GM12872 (cell line): ENCODE data around the gene IFITM1.

Experiments
- TF ChIP-seq, protein P1 (sequence below): IDR thresholded peaks from 3 replicates; pipeline ENCODE4 v1.5.1; 2011; ENCODE audit warnings: low read depth, mild to moderate bottlenecking, low read length, moderate library complexity; ENCODE audit not compliant: insufficient read depth

IFITM1 gene

DNA sequence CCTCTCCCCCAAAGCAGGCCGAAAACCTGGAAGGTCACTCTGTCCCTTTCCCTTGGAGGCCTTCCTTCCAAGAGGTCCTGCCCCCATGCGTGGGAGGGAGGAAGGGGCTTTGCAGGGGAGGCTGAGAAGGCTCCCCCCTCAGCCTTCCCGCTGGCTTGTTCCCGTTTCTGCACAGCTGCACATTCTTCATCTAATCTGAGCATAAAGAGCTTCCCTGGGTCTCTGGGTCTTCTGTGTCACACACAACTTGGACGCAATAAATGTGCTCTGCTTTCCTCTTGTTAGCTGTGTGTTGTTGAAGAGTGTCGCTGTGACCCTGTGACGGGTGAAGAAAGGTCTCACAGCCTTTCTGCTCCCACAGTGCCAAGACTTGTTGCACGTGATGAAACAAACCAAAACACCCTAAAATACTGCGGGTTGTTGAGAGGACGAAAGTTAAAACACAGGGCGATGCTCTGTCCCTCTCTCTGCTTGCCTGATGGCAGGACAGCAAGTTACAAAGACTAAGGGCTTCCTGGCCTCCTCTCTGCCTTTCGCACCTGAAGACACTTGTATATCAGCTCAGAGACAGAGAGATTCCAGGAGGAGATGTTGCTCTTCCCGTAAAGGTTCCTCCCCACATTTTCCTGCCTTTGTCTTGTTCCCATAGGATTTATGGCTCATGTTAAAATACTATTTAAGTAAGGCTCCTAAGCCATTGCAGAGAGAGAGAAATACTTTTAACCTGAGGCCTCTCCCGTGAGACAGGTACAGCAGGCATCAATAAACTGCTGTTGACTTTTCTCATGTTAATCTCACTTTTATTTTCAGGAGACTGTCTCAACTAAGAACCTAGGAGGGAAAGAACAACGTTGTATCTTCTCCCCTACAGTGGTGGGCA lies 22.2 kb downstream of the IFITM1 start:
- TF ChIP-seq, protein P1, sequence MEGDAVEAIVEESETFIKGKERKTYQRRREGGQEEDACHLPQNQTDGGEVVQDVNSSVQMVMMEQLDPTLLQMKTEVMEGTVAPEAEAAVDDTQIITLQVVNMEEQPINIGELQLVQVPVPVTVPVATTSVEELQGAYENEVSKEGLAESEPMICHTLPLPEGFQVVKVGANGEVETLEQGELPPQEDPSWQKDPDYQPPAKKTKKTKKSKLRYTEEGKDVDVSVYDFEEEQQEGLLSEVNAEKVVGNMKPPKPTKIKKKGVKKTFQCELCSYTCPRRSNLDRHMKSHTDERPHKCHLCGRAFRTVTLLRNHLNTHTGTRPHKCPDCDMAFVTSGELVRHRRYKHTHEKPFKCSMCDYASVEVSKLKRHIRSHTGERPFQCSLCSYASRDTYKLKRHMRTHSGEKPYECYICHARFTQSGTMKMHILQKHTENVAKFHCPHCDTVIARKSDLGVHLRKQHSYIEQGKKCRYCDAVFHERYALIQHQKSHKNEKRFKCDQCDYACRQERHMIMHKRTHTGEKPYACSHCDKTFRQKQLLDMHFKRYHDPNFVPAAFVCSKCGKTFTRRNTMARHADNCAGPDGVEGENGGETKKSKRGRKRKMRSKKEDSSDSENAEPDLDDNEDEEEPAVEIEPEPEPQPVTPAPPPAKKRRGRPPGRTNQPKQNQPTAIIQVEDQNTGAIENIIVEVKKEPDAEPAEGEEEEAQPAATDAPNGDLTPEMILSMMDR = no peak

- TF ChIP-seq, protein P1 = no peak
These were observed 22.9 kb downstream of the IFITM1 start for GRCh38 chr11:336659-337198.

DNA sequence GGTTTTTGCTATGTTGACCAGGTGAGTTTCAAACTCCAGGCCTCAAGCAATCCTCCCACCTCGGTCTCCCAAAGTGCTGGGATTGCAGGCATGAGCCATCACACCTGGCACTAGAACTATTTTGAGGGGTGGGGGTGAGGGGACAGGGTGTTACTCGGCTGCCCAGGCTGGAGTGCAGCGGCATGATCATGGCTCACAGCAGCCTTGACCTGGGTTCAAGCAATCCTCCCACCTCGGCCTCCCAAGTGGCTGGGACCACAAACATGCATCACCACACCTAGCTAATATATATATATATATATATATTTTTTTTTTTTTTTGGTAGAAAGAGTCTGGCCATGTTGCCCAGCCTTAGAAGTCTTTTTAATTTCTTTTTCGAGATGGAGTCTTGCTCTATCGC lies 23.9 kb downstream of the IFITM1 start:
- TF ChIP-seq, protein P1 = no peak

- TF ChIP-seq, protein P1 = no peak
These were observed 26.1 kb downstream of the IFITM1 start for GRCh38 chr11:339963-340362.

DNA sequence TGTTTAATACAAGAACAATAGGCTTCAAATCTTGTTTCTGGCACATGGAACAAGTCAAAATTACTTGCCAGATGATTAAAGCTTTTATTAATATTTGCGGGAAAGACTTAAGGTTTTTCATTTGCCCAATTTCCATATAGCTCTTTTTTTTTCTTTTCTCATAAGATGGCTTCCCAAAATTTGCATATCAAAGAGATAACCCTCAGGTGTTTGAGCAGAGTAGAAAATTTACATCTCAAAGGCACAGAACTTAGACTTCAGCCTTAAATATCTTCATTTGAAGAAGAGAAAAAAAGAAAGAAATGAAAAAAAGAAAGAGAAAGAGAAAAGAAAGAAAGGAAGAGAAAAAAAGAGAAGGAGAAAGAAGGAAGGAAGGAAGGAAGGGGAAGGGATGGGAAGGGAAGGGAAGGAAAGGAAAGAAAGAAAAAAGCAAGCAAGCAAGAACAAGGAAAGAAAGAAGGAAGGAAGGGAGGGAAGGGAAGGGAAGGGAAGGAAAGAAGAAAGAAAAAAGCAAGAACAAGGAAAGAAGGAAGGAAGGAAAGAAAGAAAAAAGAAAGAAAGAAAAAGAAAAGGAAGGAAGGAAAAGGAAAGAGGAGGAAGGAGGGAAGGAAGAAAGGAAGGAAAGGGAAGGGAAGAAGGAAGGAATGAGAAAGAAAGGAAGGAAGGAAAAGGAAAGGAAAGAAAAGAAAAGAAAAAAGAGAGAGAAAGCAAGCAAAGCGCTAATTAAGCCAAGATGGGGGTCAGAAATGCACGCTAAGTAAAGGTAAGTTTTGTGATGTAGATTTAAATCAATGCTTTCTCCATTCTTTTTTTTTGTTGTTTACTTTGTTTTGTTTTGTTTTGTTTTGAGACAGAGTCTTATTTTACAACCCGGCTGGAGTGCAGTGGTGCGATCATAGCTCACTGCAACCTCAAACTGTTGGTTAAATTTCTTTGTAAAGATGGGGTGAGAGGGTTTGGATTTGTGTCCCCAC lies 27.0 kb downstream of the IFITM1 start:
- TF ChIP-seq, protein P1 = no peak

GRCh38 chr11:342328-342727 lies 28.5 kb downstream of the IFITM1 start:
- TF ChIP-seq, protein P1 = no peak
